ENCODE results near the gene AK8.

- TF ChIP-seq CTCF (IDR thresholded peaks at IDR 0.05; ENCODE audit: insufficient read depth, low read length, poor library complexity, severe bottlenecking) (no peak), EZH2phosphoT487 (conservative IDR thresholded peaks at IDR 0.05; ENCODE audit: low read length) (no peak)
Observed at GRCh38 chr9:132912131-132912530, 34.0 kb upstream of the AK8 start.
